K562 (cell line): ENCODE measurements around the gene OR2T10. TPM values are rescaled to one million over a fixed set of nuclear protein-coding genes. Genes with fewer than 3 reads are reported as not detected.

Experiments
- ATAC-seq: fragments of 200-7000 bp; cut with Tn5 transposase; 3 replicates; pipeline ENCODE4 v1.9.1; 2020; ENCODE audit warnings: moderate library complexity
- BruUV-seq: library from RNA; stranded (reverse); fragments of 400-500 nt; replicated peaks from 2 replicates; lab custom pipeline; 2021; lab: Mats Ljungman, UMichigan
- CTCF ChIA-PET: fragments of 300-600 bp; formaldehyde crosslinking; extraction: SDS; loops from one replicate; lab custom pipeline; 2021; ENCODE audit warnings: low intra/inter-chr PET ratio; lab: Yijun Ruan, JAX
- POLR2A ChIA-PET: fragments of 300-600, 350-650 bp; sonication (Branson Sonifier 250); formaldehyde crosslinking; extraction: SDS; loops from one replicate; lab custom pipeline; 2021; ENCODE audit warnings: antibody characterized with exemption, inconsistent platforms; lab: Yijun Ruan, JAX
- DNase-seq, 4 experiments: peaks; one replicate each; pipeline versions ENCODE4 v3.0.0 to v3.0.0-alpha.2; 2011 to 2018; ENCODE audit warnings: low spot score in 3 of 4, mixed read lengths in 3 of 4; ENCODE audit errors: extremely low read depth in 1 of 4
- FAIRE-seq: peaks from 2 replicates; lab custom pipeline; 2011; peaks lifted over from hg19 to GRCh38; lab: Jason Lieb, UNC
- H2AFZ ChIP-seq: 2 replicates; pipeline ENCODE4 v1.6.0; 2011; ENCODE audit warnings: low read depth, low read length, control low read depth, inconsistent platforms
- H3K27ac ChIP-seq: fragments of 200-600 bp; 3 replicates; pipeline ENCODE4 v1.8.0; 2011; ENCODE audit warnings: low read depth, mild to moderate bottlenecking, control low read depth, inconsistent platforms, low read length, moderate library complexity, mixed read lengths; ENCODE audit errors: extremely low read depth
- H3K27me3 ChIP-seq, 2 experiments: fragments of 300-600 bp in 1 of 2; 2 replicates in 1 of 2; 3 replicates in 1 of 2; pipeline versions ENCODE4 v1.6.0 to v1.8.0; 2011; ENCODE audit warnings: inconsistent platforms in 2 of 2, low read length in 2 of 2, mild to moderate bottlenecking in 1 of 2, mixed read lengths in 1 of 2, moderate library complexity in 1 of 2; ENCODE audit not compliant: control insufficient read depth in 2 of 2, insufficient read depth in 2 of 2
- H3K36me3 ChIP-seq: fragments of 300-600 bp; 3 replicates; pipeline ENCODE4 v1.8.0; 2011; ENCODE audit warnings: mild to moderate bottlenecking, low read length, inconsistent platforms; ENCODE audit not compliant: control insufficient read depth, insufficient read depth
- H3K4me1 ChIP-seq, 2 experiments: fragments of 200-600 bp in 1 of 2; replicated peaks in 1 of 2; 2 replicates in 1 of 2; 3 replicates in 1 of 2; pipeline versions ENCODE4 v1.5.1 to v1.8.0; 2011; ENCODE audit warnings: inconsistent platforms in 2 of 2, low read length in 2 of 2, mild to moderate bottlenecking in 1 of 2, mixed read lengths in 1 of 2, moderate library complexity in 1 of 2; ENCODE audit not compliant: control insufficient read depth in 2 of 2, insufficient read depth in 2 of 2
- H3K4me2 ChIP-seq: 2 replicates; pipeline ENCODE4 v1.6.1; 2011; ENCODE audit warnings: low read length, control low read depth, inconsistent platforms, mixed read lengths; ENCODE audit not compliant: insufficient read depth
- H3K4me3 ChIP-seq: fragments of 200-600 bp; sonication (generic), shearing (Covaris generic); 2 replicates; pipeline ENCODE4 v1.5.1; 2016; ENCODE audit warnings: control low read depth, inconsistent platforms
- H3K79me2 ChIP-seq: fragments of 200-600 bp; 3 replicates; pipeline ENCODE4 v1.8.0; 2011; ENCODE audit warnings: low read length, inconsistent platforms; ENCODE audit not compliant: control insufficient read depth, insufficient read depth
- H3K9ac ChIP-seq, 2 experiments: 2 replicates each; pipeline versions ENCODE4 v1.6.0 to v1.6.1; 2011; ENCODE audit warnings: low read depth in 2 of 2, low read length in 2 of 2, control low read depth in 1 of 2, inconsistent platforms in 1 of 2, mild to moderate bottlenecking in 1 of 2, mixed read lengths in 1 of 2; ENCODE audit not compliant: insufficient read depth in 1 of 2
- H3K9me1 ChIP-seq: one replicate; pipeline ENCODE4 v1.6.0; 2011; ENCODE audit warnings: inconsistent platforms, mild to moderate bottlenecking, low read length, moderate library complexity; ENCODE audit not compliant: control insufficient read depth, insufficient read depth
- H3K9me3 ChIP-seq: replicated peaks from 2 replicates; pipeline ENCODE4 v1.5.1; 2011; ENCODE audit warnings: low read depth, low read length, inconsistent platforms; ENCODE audit not compliant: control insufficient read depth, insufficient read depth
- H4K20me1 ChIP-seq: replicated peaks from 2 replicates; pipeline ENCODE4 v1.6.1; 2011; ENCODE audit warnings: low read length, inconsistent platforms, mixed read lengths; ENCODE audit not compliant: control insufficient read depth, insufficient read depth
- AFF4 ChIP-seq: sonication (generic); formaldehyde crosslinking; IDR thresholded peaks from 2 replicates; pipeline ENCODE4 v1.8.0; 2023; ENCODE audit warnings: mild to moderate bottlenecking, missing genetic modification reagents
- ATF3 ChIP-seq, 2 experiments: fragments of 450-650 bp in 1 of 2; sonication (generic) in 1 of 2; formaldehyde crosslinking in 1 of 2; IDR thresholded peaks in 1 of 2; conservative IDR thresholded peaks in 1 of 2; 2 replicates each; pipeline versions ENCODE4 v1.6.1 to v1.8.1; 2016 to 2023; ENCODE audit warnings: mild to moderate bottlenecking in 2 of 2, moderate library complexity in 2 of 2, inconsistent platforms in 1 of 2, missing genetic modification reagents in 1 of 2
- BMI1 ChIP-seq: fragments of 150-350 bp; IDR thresholded peaks from 2 replicates; pipeline ENCODE4 v1.6.1; 2014; ENCODE audit warnings: low read length
- CREB1 ChIP-seq, 2 experiments: sonication (generic) in 1 of 2; formaldehyde crosslinking in 1 of 2; IDR thresholded peaks; 2 replicates each; pipeline versions ENCODE4 v1.6.1 to v1.8.0; 2012 to 2022; ENCODE audit warnings: inconsistent platforms in 1 of 2, mild to moderate bottlenecking in 1 of 2, missing genetic modification reagents in 1 of 2, moderate library complexity in 1 of 2
- FOSL1 ChIP-seq: fragments of 200-800 bp; sonication (Bioruptor generic); conservative IDR thresholded peaks from 2 replicates; pipeline ENCODE4 v1.6.1; 2016; ENCODE audit warnings: missing genetic modification characterization, missing compliant biosample characterization
- GATAD2B ChIP-seq: fragments of 450-650 bp; IDR thresholded peaks from 2 replicates; pipeline ENCODE4 v1.6.1; 2017; ENCODE audit warnings: mild to moderate bottlenecking, borderline replicate concordance
- LCOR ChIP-seq: sonication (generic); formaldehyde crosslinking; IDR thresholded peaks from 2 replicates; pipeline ENCODE4 v1.8.0; 2022; ENCODE audit warnings: mild to moderate bottlenecking, missing genetic modification reagents
- RB1 ChIP-seq: fragments of 450-650 bp; IDR thresholded peaks from 2 replicates; pipeline ENCODE4 v1.6.1; 2017; ENCODE audit warnings: low read depth, mild to moderate bottlenecking
- RBM39 ChIP-seq: fragments of 200-400 bp; formaldehyde crosslinking; optimal IDR thresholded peaks from 2 replicates; pipeline ENCODE3; 2018; ENCODE audit warnings: low read depth, low read length
- TCF7L2 ChIP-seq: fragments of 150-350 bp; IDR thresholded peaks from 2 replicates; pipeline ENCODE4 v1.6.1; 2016; ENCODE audit warnings: low read depth, mild to moderate bottlenecking, low read length, moderate library complexity
- ZBTB17 ChIP-seq: fragments of 450-650 bp; formaldehyde crosslinking; IDR thresholded peaks from 2 replicates; pipeline ENCODE4 v1.4.0; 2020; ENCODE audit warnings: mild to moderate bottlenecking
- ZBTB5 ChIP-seq: fragments of 450-650 bp; IDR thresholded peaks from 2 replicates; pipeline ENCODE4 v1.6.1; 2017; ENCODE audit warnings: antibody characterized with exemption
- ZNF589 ChIP-seq: fragments of 200-800 bp; sonication (Bioruptor generic); IDR thresholded peaks from 2 replicates; pipeline ENCODE4 v1.6.1; 2016; ENCODE audit warnings: low read depth, missing genetic modification characterization, missing compliant biosample characterization
- WGBS: fragments of 100-300 bp; shearing (Covaris generic); methylation state at CpG from one replicate; pipeline ENCODE4 v1.1.6; 2016; ENCODE audit warnings: low coverage, mixed read lengths; ENCODE audit not compliant: insufficient coverage; ENCODE audit errors: missing lambda C conversion rate; 5-methylcytosine and 5-hydroxymethylcytosine counted together
- in situ Hi-C: fragments of 300-500 bp; cut with MboI; formaldehyde crosslinking; loops from 4 replicates; pipeline ENCODE4 v1.15.0; 2018; ENCODE audit warnings: inconsistent platforms, mixed read lengths
- intact Hi-C: fragments of 100-400 bp; cut with micrococcal nuclease; formaldehyde crosslinking; loops from 2 replicates; pipeline ENCODE4 v1.14.2; 2022
- polyA plus RNA-seq, 8 experiments: library from polyadenylated mRNA; depleted of rRNA in 4 of 8; stranded (reverse) in 5 of 8; unstranded in 3 of 8; fragments of >200 nt; fragmentation: Nextera tagmentation in 2 of 8; fragmentation: Illumina TruSeq in 1 of 8; extraction: Ambion mirVana in 2 of 8; extraction: Trizol in 1 of 8; gene quantifications; 2 replicates each; pipeline versions ENCODE4 v1.2.1 to v1.2.3, GENCODE V29; 2011 to 2014; ENCODE audit warnings: inconsistent platforms in 1 of 8, missing spikeins in 1 of 8
- total RNA-seq, 7 experiments: library from RNA; depleted of rRNA in 6 of 7; stranded (reverse); fragments of >200 nt in 6 of 7; fragmentation: Illumina TruSeq in 2 of 7; extraction: Trizol in 2 of 7; gene quantifications; 2 replicates each; pipeline versions ENCODE4 v1.2.1 to v1.2.3, GENCODE V29; 2011 to 2021; ENCODE audit warnings: low replicate concordance in 1 of 7

The OR2T10 gene
- total and polyA plus RNA-seq, 9 of the 15 experiments (the other 6 are each of a cell fraction or from before 2014, with no cell fraction given): not detected

GRCh38 chr1:248631354-248632008 is 34.0 kb upstream of the OR2T10 start:
- no peak overlapping the region for H3K27ac ChIP-seq
- CTCF ChIA-PET: no interaction called here
- no peaks in the 10 kb centered on the region for H3K79me2 ChIP-seq
- intact Hi-C loops (no loop called here), in situ Hi-C loops (no loop called here)
- H3K4me3 ChIP-seq: no peak overlapping the region
- POLR2A ChIA-PET: interaction anchor here (0.6 kb wide), 1 partner anchor 215 kb away, joined by 3 read pairs; no protein-coding TSS in a partner anchor
- FAIRE-seq: no peak
- H3K4me1 ChIP-seq: no peaks in the 10 kb centered on the region
- no peaks in the 10 kb centered on the region for H3K9me1 ChIP-seq
- H3K36me3 ChIP-seq: no peaks in the 10 kb centered on the region
- no peaks in the 10 kb centered on the region for H3K9me3 ChIP-seq
- ATAC-seq: no peak
- TF ChIP-seq AFF4: no peak
- TF ChIP-seq ATF3 (IDR thresholded peaks at IDR 0.05): 0 out of 2 replicates have a peak, but pooled peaks have one; percentile 22
- no peak for TF ChIP-seq ATF3 (CRISPR knock-in tag; conservative IDR thresholded peaks at IDR 0.05)
- peak; percentile 26; the same call in 1 of the 2 replicates for TF ChIP-seq FOSL1 (tag)
- TF ChIP-seq BMI1: no peak
- TF ChIP-seq RBM39: no peak
- TF ChIP-seq LCOR (CRISPR knock-in tag): no peak
- no peak for TF ChIP-seq TCF7L2
- TF ChIP-seq CREB1 (IDR thresholded peaks at IDR 0.05): no peak
- TF ChIP-seq CREB1 (CRISPR knock-in tag; IDR thresholded peaks at IDR 0.05): no peak
- no peak for TF ChIP-seq ZBTB5
- no peak for TF ChIP-seq ZBTB17
- no peak for TF ChIP-seq GATAD2B
- TF ChIP-seq RB1: no peak
- no peak for TF ChIP-seq ZNF589
- WGBS: 0% methylated on average over 3 of the region's 7 CpGs
- no TSS peak for BruUV-seq
- no peaks in the 10 kb centered on the region for H4K20me1 ChIP-seq
- DNase-seq: no peak
- no peak overlapping the region for H2AFZ ChIP-seq
- H3K4me2 ChIP-seq: no peak overlapping the region
- H3K27me3 ChIP-seq: no peaks in the 10 kb centered on the region
- no peak overlapping the region for H3K9ac ChIP-seq
